Esophagus squamous epithelium (tissue), 4 donors: ENCODE data around the gene TRPV6.

ENCODE experiments used
- POLR2A ChIP-seq, 4 donors: fragments of 450-650 bp; IDR thresholded peaks; one replicate each; pipeline ENCODE4 v1.6.1; 2017; ENCODE audit warnings: antibody characterized with exemption in 4 of 4, mild to moderate bottlenecking in 4 of 4, moderate library complexity in 3 of 4
- TF ChIP-seq, protein P1 (sequence below), 6 experiments: fragments of 450-650 bp in 4 of 6; fragments of 200-600 bp in 2 of 6; sonication (generic) in 2 of 6; IDR thresholded peaks; one replicate each; pipeline ENCODE4 v1.5.1; 2016 to 2019; ENCODE audit warnings: antibody characterized with exemption in 6 of 6, mild to moderate bottlenecking in 4 of 6, moderate library complexity in 4 of 6

DNA sequence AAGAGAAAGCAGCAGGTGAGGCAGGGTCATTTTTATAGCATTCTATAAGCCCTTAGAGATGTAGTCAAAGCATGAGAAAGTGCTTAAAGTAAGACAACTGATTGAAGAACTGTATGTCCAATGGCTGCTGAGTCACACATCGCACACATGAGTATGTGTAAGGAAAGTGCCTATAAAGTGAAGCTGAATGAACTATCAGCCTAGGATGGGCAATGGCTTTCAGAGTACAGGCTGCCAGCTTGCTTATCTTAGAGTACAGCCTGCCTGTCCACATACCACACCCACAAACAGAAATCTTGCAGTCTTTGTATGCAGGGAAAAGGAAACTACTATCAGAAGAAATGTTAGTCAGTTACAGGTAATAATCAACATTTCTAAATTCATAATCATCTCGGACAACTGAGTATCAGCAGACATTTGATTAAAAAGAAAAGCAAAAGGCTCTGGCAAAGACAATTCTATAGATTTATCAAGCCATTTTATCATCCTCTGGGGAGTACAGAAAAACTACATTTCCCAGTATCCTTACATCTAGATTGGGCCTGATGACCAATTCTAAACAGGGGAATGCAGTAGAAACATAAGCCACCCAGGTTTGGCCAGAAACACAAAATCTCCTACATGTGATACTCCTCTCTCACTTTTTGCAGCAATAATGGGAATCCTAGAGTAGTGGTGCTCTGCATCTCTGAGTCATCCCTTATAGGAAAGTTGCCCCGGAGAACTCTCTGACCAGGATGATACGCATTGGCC lies 46.9 kb downstream of the TRPV6 start:
- TF ChIP-seq, protein P1, sequence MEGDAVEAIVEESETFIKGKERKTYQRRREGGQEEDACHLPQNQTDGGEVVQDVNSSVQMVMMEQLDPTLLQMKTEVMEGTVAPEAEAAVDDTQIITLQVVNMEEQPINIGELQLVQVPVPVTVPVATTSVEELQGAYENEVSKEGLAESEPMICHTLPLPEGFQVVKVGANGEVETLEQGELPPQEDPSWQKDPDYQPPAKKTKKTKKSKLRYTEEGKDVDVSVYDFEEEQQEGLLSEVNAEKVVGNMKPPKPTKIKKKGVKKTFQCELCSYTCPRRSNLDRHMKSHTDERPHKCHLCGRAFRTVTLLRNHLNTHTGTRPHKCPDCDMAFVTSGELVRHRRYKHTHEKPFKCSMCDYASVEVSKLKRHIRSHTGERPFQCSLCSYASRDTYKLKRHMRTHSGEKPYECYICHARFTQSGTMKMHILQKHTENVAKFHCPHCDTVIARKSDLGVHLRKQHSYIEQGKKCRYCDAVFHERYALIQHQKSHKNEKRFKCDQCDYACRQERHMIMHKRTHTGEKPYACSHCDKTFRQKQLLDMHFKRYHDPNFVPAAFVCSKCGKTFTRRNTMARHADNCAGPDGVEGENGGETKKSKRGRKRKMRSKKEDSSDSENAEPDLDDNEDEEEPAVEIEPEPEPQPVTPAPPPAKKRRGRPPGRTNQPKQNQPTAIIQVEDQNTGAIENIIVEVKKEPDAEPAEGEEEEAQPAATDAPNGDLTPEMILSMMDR (IDR thresholded peaks at IDR 0.05) = no peak
- TF ChIP-seq POLR2A (IDR thresholded peaks at IDR 0.05) = no peak
